ENCODE measurements around the gene ATP1B1.

The ATP1B1 gene

GRCh38 chr1:169110236-169110635, 3.7 kb downstream of the ATP1B1 start:
- TF ChIP-seq EZH2phosphoT487 (conservative IDR thresholded peaks at IDR 0.05; ENCODE audit: low read length) (no peak), CTCF (IDR thresholded peaks at IDR 0.05; ENCODE audit: insufficient read depth, low read length, poor library complexity, severe bottlenecking) (no peak)
- Histone ChIP-seq H3K27ac (ENCODE audit: low read depth, low read length) (no peak overlapping the region), H3K4me2 (ENCODE audit: low read depth, low read length, poor library complexity, severe bottlenecking) (no peak overlapping the region), H3K9me3 (ENCODE audit: insufficient read depth, low read length) (no peaks in the 10 kb centered on the region), H3K27me3 (ENCODE audit: low read length) (no peaks in the 10 kb centered on the region), H3K9me2 (replicated peaks; ENCODE audit: insufficient read depth, low read length) (no peaks in the 10 kb centered on the region), H4K20me1 (ENCODE audit: low read depth, low read length) (no peaks in the 10 kb centered on the region), H2AFZ (ENCODE audit: low read depth, low read length, severe bottlenecking) (no peak overlapping the region), H3K36me3 (ENCODE audit: low read length) (no peaks in the 10 kb centered on the region), H3K79me2 (ENCODE audit: insufficient read depth, low read length) (no peaks in the 10 kb centered on the region), H3K9ac (ENCODE audit: low read length) (no peak overlapping the region), H3F3A (ENCODE audit: insufficient read depth) (no peaks in the 10 kb centered on the region), H3K4me3 (ENCODE audit: insufficient read depth, low read length, poor library complexity, severe bottlenecking) (no peak overlapping the region)

- Histone ChIP-seq H3K79me2 (ENCODE audit: insufficient read depth, low read length) (no peaks in the 10 kb centered on the region), H3K9me2 (replicated peaks; ENCODE audit: insufficient read depth, low read length) (no peaks in the 10 kb centered on the region), H3F3A (ENCODE audit: insufficient read depth) (no peaks in the 10 kb centered on the region), H3K4me2 (ENCODE audit: low read depth, low read length, poor library complexity, severe bottlenecking) (no peak overlapping the region), H3K4me3 (ENCODE audit: insufficient read depth, low read length, poor library complexity, severe bottlenecking) (no peak overlapping the region), H3K27me3 (ENCODE audit: low read length) (no peaks in the 10 kb centered on the region), H3K36me3 (ENCODE audit: low read length) (no peaks in the 10 kb centered on the region), H4K20me1 (ENCODE audit: low read depth, low read length) (no peaks in the 10 kb centered on the region), H3K27ac (ENCODE audit: low read depth, low read length) (no peak overlapping the region), H2AFZ (ENCODE audit: low read depth, low read length, severe bottlenecking) (no peak overlapping the region), H3K9ac (ENCODE audit: low read length) (no peak overlapping the region), H3K9me3 (ENCODE audit: insufficient read depth, low read length) (no peaks in the 10 kb centered on the region)
- TF ChIP-seq EZH2phosphoT487 (conservative IDR thresholded peaks at IDR 0.05; ENCODE audit: low read length): no peak
- TF ChIP-seq CTCF (IDR thresholded peaks at IDR 0.05; ENCODE audit: insufficient read depth, low read length, poor library complexity, severe bottlenecking): no peak
Observed at GRCh38 chr1:169110689-169111447, 4.4 kb downstream of the ATP1B1 start.

GRCh38 chr1:169111472-169111871, 5.0 kb downstream of the ATP1B1 start:
- Histone ChIP-seq H3K4me2 (ENCODE audit: low read depth, low read length, poor library complexity, severe bottlenecking) (no peak overlapping the region), H4K20me1 (ENCODE audit: low read depth, low read length) (no peaks in the 10 kb centered on the region), H3K27me3 (ENCODE audit: low read length) (no peaks in the 10 kb centered on the region), H3K36me3 (ENCODE audit: low read length) (no peaks in the 10 kb centered on the region), H3K9ac (ENCODE audit: low read length) (no peak overlapping the region), H3K9me3 (ENCODE audit: insufficient read depth, low read length) (no peaks in the 10 kb centered on the region), H3K9me2 (replicated peaks; ENCODE audit: insufficient read depth, low read length) (no peaks in the 10 kb centered on the region), H3F3A (ENCODE audit: insufficient read depth) (no peaks in the 10 kb centered on the region), H3K27ac (ENCODE audit: low read depth, low read length) (no peak overlapping the region), H3K79me2 (ENCODE audit: insufficient read depth, low read length) (no peaks in the 10 kb centered on the region), H2AFZ (ENCODE audit: low read depth, low read length, severe bottlenecking) (no peak overlapping the region), H3K4me3 (ENCODE audit: insufficient read depth, low read length, poor library complexity, severe bottlenecking) (no peak overlapping the region)
- TF ChIP-seq EZH2phosphoT487 (conservative IDR thresholded peaks at IDR 0.05; ENCODE audit: low read length): no peak
- no peak for TF ChIP-seq CTCF (IDR thresholded peaks at IDR 0.05; ENCODE audit: insufficient read depth, low read length, poor library complexity, severe bottlenecking)

Measured in SU-DHL-6 (cell line).